ENCODE data around the gene GPR157.
A peak's percentile ranks its signal among the peaks of the same experiment; 100 is the strongest.

DNA sequence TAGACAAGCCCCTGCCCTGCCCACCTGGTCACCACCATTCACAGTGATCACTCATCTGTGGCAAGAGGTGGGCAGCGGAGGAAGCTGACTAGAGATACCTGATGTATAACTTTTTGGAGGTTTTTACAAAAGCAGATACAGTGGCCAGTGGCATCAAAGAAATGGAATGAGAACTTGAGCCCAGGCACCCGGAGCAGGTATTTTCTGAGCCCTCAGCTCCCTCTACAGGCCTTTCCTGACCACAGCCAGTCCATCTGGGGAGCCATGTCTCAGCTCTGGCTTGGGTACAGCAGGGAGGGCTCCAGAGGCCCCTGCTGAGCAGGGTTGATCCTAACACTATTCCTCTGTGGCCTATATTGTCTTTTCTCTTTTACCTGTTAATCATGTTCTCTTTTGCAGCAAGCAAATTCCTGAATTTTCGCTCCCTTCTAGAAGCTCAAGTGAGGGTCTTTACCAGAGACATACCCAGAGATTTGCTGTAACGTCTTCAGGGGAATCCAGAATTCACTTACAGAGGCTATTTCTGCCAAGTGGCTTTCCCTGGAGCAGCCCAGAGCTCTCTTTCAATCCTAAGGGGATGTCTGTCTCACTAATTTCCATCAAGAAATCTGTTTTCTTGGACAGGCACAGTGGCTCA lies 27.3 kb downstream of the GPR157 start:
- TF ChIP-seq, protein P1, sequence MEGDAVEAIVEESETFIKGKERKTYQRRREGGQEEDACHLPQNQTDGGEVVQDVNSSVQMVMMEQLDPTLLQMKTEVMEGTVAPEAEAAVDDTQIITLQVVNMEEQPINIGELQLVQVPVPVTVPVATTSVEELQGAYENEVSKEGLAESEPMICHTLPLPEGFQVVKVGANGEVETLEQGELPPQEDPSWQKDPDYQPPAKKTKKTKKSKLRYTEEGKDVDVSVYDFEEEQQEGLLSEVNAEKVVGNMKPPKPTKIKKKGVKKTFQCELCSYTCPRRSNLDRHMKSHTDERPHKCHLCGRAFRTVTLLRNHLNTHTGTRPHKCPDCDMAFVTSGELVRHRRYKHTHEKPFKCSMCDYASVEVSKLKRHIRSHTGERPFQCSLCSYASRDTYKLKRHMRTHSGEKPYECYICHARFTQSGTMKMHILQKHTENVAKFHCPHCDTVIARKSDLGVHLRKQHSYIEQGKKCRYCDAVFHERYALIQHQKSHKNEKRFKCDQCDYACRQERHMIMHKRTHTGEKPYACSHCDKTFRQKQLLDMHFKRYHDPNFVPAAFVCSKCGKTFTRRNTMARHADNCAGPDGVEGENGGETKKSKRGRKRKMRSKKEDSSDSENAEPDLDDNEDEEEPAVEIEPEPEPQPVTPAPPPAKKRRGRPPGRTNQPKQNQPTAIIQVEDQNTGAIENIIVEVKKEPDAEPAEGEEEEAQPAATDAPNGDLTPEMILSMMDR (conservative IDR thresholded peaks at IDR 0.05; ENCODE audit: low read length) = peak; percentile 82
- no peak for TF ChIP-seq EZH2phosphoT487 (IDR thresholded peaks at IDR 0.05; ENCODE audit: borderline replicate concordance)

All from Loucy (cell line).